Right ventricle myocardium superior (tissue), 1 donor: ENCODE data around the gene ST8SIA6. TPM values are rescaled to one million over a fixed set of nuclear protein-coding genes. Genes with fewer than 3 reads are reported as not detected.
"Not testable (repeated sequence)": the region's sequence is repeated elsewhere in the genome, so short reads cannot be mapped to it uniquely, and the experiment has no call there.

Experiments
- ATAC-seq: fragments of 200-7000 bp; cut with Tn5 transposase; one replicate; pipeline ENCODE4 v1.9.1; 2020; ENCODE audit warnings: mild to moderate bottlenecking; ENCODE audit not compliant: poor library complexity
- DNase-seq: peaks from one replicate; pipeline ENCODE4 v3.0.0-alpha.2; 2020
- intact Hi-C: fragments of 100-400 bp; cut with DNase I; formaldehyde crosslinking; loops from one replicate; pipeline ENCODE4 v1.11.2; 2022
- total RNA-seq: library from RNA; stranded (reverse); fragmentation: NEBNext Ultra II Directional; extraction: Animal tissue kit (Norgen Biotek cat#: 25700); gene quantifications from one replicate; pipeline ENCODE4 v1.2.1, GENCODE V29; 2021
- donor health status: DM: no; HTN: yes; CAD: no; lungs with severe emphysema.

The ST8SIA6 gene
- total RNA-seq, 1 donor from 2014 or later = 6.3 TPM

- intact Hi-C loops = no loop called here
- ATAC-seq (no peak), DNase-seq (no peak)
Observed at GRCh38 chr10:17465328-17466125, 11.1 kb upstream of the ST8SIA6 start.

- ATAC-seq (no peak), DNase-seq (no peak)
- intact Hi-C loops = no loop called here
Observed at GRCh38 chr10:17464545-17464944, 10.2 kb upstream of the ST8SIA6 start.

- DNase-seq (no peak), ATAC-seq (no peak)
- intact Hi-C loops = no loop called here
Observed at GRCh38 chr10:17460756-17461155, 6.4 kb upstream of the ST8SIA6 start.

GRCh38 chr10:17457083-17457482 lies 2.7 kb upstream of the ST8SIA6 start:
- no peak for ATAC-seq
- intact Hi-C loops = no loop called here
- no peak for DNase-seq

GRCh38 chr10:17456032-17456548 lies 1.7 kb upstream of the ST8SIA6 start:
- DNase-seq (no peak), ATAC-seq (no peak)
- intact Hi-C loops = no loop called here

GRCh38 chr10:17455015-17455520 lies 673 bp upstream of the ST8SIA6 start:
- DNase-seq (no peak), ATAC-seq (no peak)
- intact Hi-C loops = no loop called here

- ATAC-seq = peak; percentile 74
- intact Hi-C loops = no loop called here
Observed at GRCh38 chr10:17453373-17454091, 863 bp downstream of the ST8SIA6 start.

GRCh38 chr10:17453035-17453372 lies 1.4 kb downstream of the ST8SIA6 start:
- DNase-seq (no peak), ATAC-seq (no peak)
- intact Hi-C loops = no loop called here

More at GRCh38 chr10:17453373-17454091, 863 bp downstream of the ST8SIA6 start:
- peak; percentile 63 for DNase-seq

GRCh38 chr10:17452060-17452841 lies 2.1 kb downstream of the ST8SIA6 start:
- DNase-seq (no peak), ATAC-seq (no peak)
- intact Hi-C loops = no loop called here

- DNase-seq (no peak), ATAC-seq (no peak)
- intact Hi-C loops = no loop called here
Observed at GRCh38 chr10:17450024-17450423, 4.4 kb downstream of the ST8SIA6 start.

GRCh38 chr10:17445400-17445998 lies 8.9 kb downstream of the ST8SIA6 start:
- intact Hi-C loops = no loop called here
- DNase-seq (no peak), ATAC-seq (peak; percentile 36)

- intact Hi-C loops = no loop called here
- ATAC-seq = no peak
- DNase-seq = no peak
Observed at GRCh38 chr10:17444388-17444714, 10.0 kb downstream of the ST8SIA6 start.

- no peak for DNase-seq
- ATAC-seq = no peak
- intact Hi-C loops = no loop called here
Observed at GRCh38 chr10:17443707-17444387, 10.5 kb downstream of the ST8SIA6 start.

GRCh38 chr10:17438583-17438982 lies 15.8 kb downstream of the ST8SIA6 start:
- intact Hi-C loops = loop anchor here (10.0 kb wide), 1 partner anchor 604 kb away; no protein-coding TSS in a partner anchor
- DNase-seq (no peak), ATAC-seq (no peak)

GRCh38 chr10:17436578-17436977 lies 17.8 kb downstream of the ST8SIA6 start:
- not testable (repeated sequence) for DNase-seq, ATAC-seq
- intact Hi-C loops = loop anchor here (10.0 kb wide), 1 partner anchor 602 kb away; no protein-coding TSS in a partner anchor

GRCh38 chr10:17435953-17436352 lies 18.4 kb downstream of the ST8SIA6 start:
- DNase-seq (no peak), ATAC-seq (no peak)
- intact Hi-C loops = loop anchor here (10.0 kb wide), 1 partner anchor 601 kb away; no protein-coding TSS in a partner anchor

GRCh38 chr10:17435187-17435586 lies 19.2 kb downstream of the ST8SIA6 start:
- ATAC-seq (no peak), DNase-seq (no peak)
- intact Hi-C loops = loop anchor here (10.0 kb wide), 1 partner anchor 600 kb away; no protein-coding TSS in a partner anchor

- DNase-seq (no peak), ATAC-seq (no peak)
- intact Hi-C loops = loop anchor here (10.0 kb wide), 1 partner anchor 598 kb away; no protein-coding TSS in a partner anchor
Observed at GRCh38 chr10:17432723-17433122, 21.7 kb downstream of the ST8SIA6 start.
